Ishikawa (cell line): Measurements from ENCODE around the gene TRIM54.

ENCODE experiments used
- EGR1 ChIP-seq: IDR thresholded peaks from 2 replicates; pipeline ENCODE4 v1.6.1; 2012
- EP300 ChIP-seq: IDR thresholded peaks from 2 replicates; pipeline ENCODE4 v1.6.1; 2012; ENCODE audit warnings: borderline replicate concordance
- RAD21 ChIP-seq: IDR thresholded peaks from 2 replicates; pipeline ENCODE4 v1.6.1; 2012; ENCODE audit warnings: low read depth
- TAF1 ChIP-seq: IDR thresholded peaks from 2 replicates; pipeline ENCODE4 v1.6.1; 2012; ENCODE audit warnings: low read depth, mild to moderate bottlenecking
- TCF12 ChIP-seq: IDR thresholded peaks from 2 replicates; pipeline ENCODE4 v1.6.1; 2012; ENCODE audit warnings: low read depth
- YY1 ChIP-seq: IDR thresholded peaks from 2 replicates; pipeline ENCODE4 v1.6.1; 2012; ENCODE audit warnings: low read depth
- TF ChIP-seq, protein P1 (sequence below): IDR thresholded peaks from 2 replicates; pipeline ENCODE4 v1.6.1; 2012; ENCODE audit warnings: low read depth, mild to moderate bottlenecking
- TF ChIP-seq, protein P2 (sequence below): IDR thresholded peaks from 2 replicates; pipeline ENCODE4 v1.6.1; 2012

DNA sequence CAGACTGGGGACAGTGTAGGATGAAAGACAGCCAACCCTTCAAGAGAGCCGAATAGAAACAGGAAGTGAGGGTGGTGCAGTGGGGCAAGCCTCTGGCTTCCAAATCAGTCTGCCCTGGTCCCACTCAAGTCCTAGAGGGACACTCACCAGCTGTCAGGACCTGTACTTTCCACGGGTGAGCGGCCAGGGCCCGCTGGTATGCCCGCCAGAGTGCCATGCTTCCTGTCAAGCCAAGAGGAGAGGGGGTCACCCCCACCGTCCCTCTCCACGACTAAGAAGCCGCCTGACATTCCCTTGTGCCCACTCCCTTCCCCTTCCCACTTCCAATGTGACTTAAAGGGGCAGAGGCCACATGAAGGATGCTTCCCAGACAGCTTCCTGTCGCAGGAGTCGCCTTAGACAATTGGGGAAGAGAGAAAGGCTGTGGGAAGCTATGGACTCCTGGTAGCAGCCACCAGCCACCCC is 40.1 kb downstream of the TRIM54 start:
- TF ChIP-seq TAF1 = no peak
- TF ChIP-seq TCF12 = no peak
- TF ChIP-seq YY1 = no peak
- no peak for TF ChIP-seq EGR1
- TF ChIP-seq, protein P1, sequence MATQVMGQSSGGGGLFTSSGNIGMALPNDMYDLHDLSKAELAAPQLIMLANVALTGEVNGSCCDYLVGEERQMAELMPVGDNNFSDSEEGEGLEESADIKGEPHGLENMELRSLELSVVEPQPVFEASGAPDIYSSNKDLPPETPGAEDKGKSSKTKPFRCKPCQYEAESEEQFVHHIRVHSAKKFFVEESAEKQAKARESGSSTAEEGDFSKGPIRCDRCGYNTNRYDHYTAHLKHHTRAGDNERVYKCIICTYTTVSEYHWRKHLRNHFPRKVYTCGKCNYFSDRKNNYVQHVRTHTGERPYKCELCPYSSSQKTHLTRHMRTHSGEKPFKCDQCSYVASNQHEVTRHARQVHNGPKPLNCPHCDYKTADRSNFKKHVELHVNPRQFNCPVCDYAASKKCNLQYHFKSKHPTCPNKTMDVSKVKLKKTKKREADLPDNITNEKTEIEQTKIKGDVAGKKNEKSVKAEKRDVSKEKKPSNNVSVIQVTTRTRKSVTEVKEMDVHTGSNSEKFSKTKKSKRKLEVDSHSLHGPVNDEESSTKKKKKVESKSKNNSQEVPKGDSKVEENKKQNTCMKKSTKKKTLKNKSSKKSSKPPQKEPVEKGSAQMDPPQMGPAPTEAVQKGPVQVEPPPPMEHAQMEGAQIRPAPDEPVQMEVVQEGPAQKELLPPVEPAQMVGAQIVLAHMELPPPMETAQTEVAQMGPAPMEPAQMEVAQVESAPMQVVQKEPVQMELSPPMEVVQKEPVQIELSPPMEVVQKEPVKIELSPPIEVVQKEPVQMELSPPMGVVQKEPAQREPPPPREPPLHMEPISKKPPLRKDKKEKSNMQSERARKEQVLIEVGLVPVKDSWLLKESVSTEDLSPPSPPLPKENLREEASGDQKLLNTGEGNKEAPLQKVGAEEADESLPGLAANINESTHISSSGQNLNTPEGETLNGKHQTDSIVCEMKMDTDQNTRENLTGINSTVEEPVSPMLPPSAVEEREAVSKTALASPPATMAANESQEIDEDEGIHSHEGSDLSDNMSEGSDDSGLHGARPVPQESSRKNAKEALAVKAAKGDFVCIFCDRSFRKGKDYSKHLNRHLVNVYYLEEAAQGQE = no peak
- no peak for TF ChIP-seq RAD21
- TF ChIP-seq, protein P2, sequence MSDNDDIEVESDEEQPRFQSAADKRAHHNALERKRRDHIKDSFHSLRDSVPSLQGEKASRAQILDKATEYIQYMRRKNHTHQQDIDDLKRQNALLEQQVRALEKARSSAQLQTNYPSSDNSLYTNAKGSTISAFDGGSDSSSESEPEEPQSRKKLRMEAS = no peak
- TF ChIP-seq EP300 = no peak
